Measurements from ENCODE around the gene SNX9.

GRCh38 chr6:157813191-157813590 is 9.9 kb upstream of the SNX9 start:
- TF ChIP-seq CTCF (optimal IDR thresholded peaks at IDR 0.05 in 1 of 3, IDR thresholded peaks at IDR 0.05 in 1 of 3, conservative IDR thresholded peaks at IDR 0.05 in 1 of 3; ENCODE audit: extremely low read depth in 1 of 3, insufficient read depth in 2 of 3, low read length in 3 of 3) (no peak), EZH2 (IDR thresholded peaks at IDR 0.05; ENCODE audit: low read length) (no peak)
